ENCODE measurements around the gene IFIT1B. TPM values are rescaled to one million over a fixed set of nuclear protein-coding genes. Genes with fewer than 3 reads are reported as not detected.

IFIT1B gene
- total RNA-seq, 1 experiment from 2014 or later = not detected

DNA sequence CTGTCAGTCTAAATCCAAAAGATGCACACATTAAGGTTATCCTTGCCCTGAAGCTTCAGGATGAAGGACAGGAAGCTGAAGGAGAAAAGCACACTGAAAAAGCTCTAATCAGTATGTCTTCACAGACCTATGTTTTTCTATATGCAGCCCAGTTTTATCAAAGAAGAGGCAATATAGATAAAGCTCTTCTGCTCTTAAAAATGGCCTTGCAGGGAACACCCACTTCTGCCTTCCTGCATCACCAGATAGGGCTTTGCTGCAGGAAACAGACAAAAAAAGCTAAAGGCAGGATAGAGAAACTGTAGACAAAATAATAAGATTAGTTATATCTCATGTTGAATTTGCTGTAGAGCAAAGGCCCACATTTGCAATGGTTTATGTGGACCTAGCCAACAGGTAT, 14.9 kb upstream of the IFIT1B start:
- no TSS peak for BruUV-seq (replicated peaks)
- Histone ChIP-seq H3K27ac (ENCODE audit: low read depth, low read length, poor library complexity, severe bottlenecking) (no peak overlapping the region), H3K9me3 (ENCODE audit: low read depth, low read length, poor library complexity, severe bottlenecking) (no peaks in the 10 kb centered on the region), H3K4me3 (ENCODE audit: low read depth, low read length, poor library complexity, severe bottlenecking) (no peak overlapping the region), H3K27me3 (replicated peaks; ENCODE audit: insufficient read depth, low read depth, low read length, poor library complexity) (no peaks in the 10 kb centered on the region), H3K4me1 (ENCODE audit: insufficient read depth, low read length, poor library complexity, severe bottlenecking) (peaks cover 1% of the 10 kb centered on the region), H3K36me3 (ENCODE audit: insufficient read depth, low read length, poor library complexity, severe bottlenecking) (no peaks in the 10 kb centered on the region)
- POLR2A ChIA-PET (ENCODE audit: low non-redundant PET) = no interaction called here
- intact Hi-C loops (cut with micrococcal nuclease; ENCODE audit: unreplicated experiment) = no loop called here
- CTCF ChIA-PET = no interaction called here
- TF ChIP-seq, protein P1, sequence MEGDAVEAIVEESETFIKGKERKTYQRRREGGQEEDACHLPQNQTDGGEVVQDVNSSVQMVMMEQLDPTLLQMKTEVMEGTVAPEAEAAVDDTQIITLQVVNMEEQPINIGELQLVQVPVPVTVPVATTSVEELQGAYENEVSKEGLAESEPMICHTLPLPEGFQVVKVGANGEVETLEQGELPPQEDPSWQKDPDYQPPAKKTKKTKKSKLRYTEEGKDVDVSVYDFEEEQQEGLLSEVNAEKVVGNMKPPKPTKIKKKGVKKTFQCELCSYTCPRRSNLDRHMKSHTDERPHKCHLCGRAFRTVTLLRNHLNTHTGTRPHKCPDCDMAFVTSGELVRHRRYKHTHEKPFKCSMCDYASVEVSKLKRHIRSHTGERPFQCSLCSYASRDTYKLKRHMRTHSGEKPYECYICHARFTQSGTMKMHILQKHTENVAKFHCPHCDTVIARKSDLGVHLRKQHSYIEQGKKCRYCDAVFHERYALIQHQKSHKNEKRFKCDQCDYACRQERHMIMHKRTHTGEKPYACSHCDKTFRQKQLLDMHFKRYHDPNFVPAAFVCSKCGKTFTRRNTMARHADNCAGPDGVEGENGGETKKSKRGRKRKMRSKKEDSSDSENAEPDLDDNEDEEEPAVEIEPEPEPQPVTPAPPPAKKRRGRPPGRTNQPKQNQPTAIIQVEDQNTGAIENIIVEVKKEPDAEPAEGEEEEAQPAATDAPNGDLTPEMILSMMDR (conservative IDR thresholded peaks at IDR 0.05; ENCODE audit: low read depth, low read length) = no peak
- TF ChIP-seq EZH2 (IDR thresholded peaks at IDR 0.05; ENCODE audit: borderline replicate concordance, low read depth, low read length, poor library complexity, severe bottlenecking) = no peak
- no peak for DNase-seq (ENCODE audit: low spot score)

DNA sequence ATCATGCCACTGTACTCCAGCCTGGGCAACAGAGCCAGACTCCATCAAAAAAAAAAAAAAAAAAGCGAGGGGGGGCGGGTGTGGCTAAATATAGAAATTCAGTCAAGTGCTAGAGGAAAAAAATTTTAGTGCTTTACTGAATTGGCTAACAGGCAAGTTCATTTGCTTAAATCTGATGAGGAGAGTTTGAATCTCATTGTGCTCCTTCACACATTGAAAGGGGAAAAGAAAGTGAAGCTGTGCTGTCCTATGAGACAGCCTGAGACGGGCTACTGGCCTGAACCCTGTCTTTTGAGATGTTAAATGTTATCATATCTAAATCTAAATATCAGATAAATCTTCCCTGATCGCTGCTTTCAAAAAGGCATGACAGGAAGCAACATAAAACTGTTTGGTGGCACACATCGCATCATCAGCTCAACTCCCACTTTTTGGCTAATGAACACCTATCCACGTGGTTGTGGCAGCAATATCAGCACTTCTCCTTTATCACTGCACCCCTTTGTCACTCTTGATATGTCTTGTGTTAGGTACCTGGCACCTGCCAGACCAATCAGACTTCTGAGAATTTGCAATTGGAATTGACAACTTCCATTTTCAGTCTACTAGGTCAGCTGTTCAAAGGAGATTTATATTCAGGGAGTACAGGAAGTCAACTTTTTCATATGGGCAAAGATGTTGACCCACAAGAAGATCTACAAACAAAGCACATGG, 14.0 kb upstream of the IFIT1B start:
- no peaks in the 10 kb centered on the region for H3K36me3 ChIP-seq (ENCODE audit: insufficient read depth, low read length, poor library complexity, severe bottlenecking)
- H3K4me1 ChIP-seq (ENCODE audit: insufficient read depth, low read length, poor library complexity, severe bottlenecking) = peaks cover 6% of the 10 kb centered on the region
- no peak overlapping the region for H3K4me3 ChIP-seq (ENCODE audit: low read depth, low read length, poor library complexity, severe bottlenecking)
- H3K9me3 ChIP-seq (ENCODE audit: low read depth, low read length, poor library complexity, severe bottlenecking) = no peaks in the 10 kb centered on the region
- TF ChIP-seq EZH2 (IDR thresholded peaks at IDR 0.05; ENCODE audit: borderline replicate concordance, low read depth, low read length, poor library complexity, severe bottlenecking) = no peak
- TF ChIP-seq, protein P1 (conservative IDR thresholded peaks at IDR 0.05; ENCODE audit: low read depth, low read length) = no peak
- no peak overlapping the region for H3K27ac ChIP-seq (ENCODE audit: low read depth, low read length, poor library complexity, severe bottlenecking)
- CTCF ChIA-PET = no interaction called here
- no peaks in the 10 kb centered on the region for H3K27me3 ChIP-seq (replicated peaks; ENCODE audit: insufficient read depth, low read depth, low read length, poor library complexity)
- POLR2A ChIA-PET (ENCODE audit: low non-redundant PET) = no interaction called here
- no TSS peak for BruUV-seq (replicated peaks)
- no peak for DNase-seq (ENCODE audit: low spot score)
- intact Hi-C loops (cut with micrococcal nuclease; ENCODE audit: unreplicated experiment) = no loop called here

DNA sequence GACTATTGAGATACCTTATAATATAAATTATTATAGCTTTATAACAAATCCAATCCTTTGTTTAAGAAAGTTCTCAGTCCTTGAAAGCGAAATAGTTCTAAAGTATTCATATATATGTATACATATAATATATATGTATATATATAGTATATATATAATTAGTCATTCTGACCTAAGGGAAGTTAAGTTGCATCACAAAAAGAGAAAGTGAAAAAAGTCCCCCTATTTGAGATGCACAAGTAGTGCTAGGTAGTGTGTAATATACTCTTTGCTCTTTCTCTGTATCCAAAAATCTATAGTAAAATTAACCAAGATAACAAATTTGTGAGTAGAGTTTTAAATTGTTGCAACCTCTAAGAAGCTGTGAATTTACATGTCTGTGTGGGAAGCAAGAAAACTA, 13.3 kb upstream of the IFIT1B start:
- no peak overlapping the region for H3K4me3 ChIP-seq (ENCODE audit: low read depth, low read length, poor library complexity, severe bottlenecking)
- DNase-seq (ENCODE audit: low spot score) = no peak
- intact Hi-C loops (cut with micrococcal nuclease; ENCODE audit: unreplicated experiment) = no loop called here
- ChIA-PET POLR2A (ENCODE audit: low non-redundant PET) (no interaction called here), CTCF (no interaction called here)
- H3K27ac ChIP-seq (ENCODE audit: low read depth, low read length, poor library complexity, severe bottlenecking) = no peak overlapping the region
- BruUV-seq (replicated peaks) = no TSS peak
- no peaks in the 10 kb centered on the region for H3K27me3 ChIP-seq (replicated peaks; ENCODE audit: insufficient read depth, low read depth, low read length, poor library complexity)
- no peaks in the 10 kb centered on the region for H3K9me3 ChIP-seq (ENCODE audit: low read depth, low read length, poor library complexity, severe bottlenecking)
- no peak for TF ChIP-seq EZH2 (IDR thresholded peaks at IDR 0.05; ENCODE audit: borderline replicate concordance, low read depth, low read length, poor library complexity, severe bottlenecking)
- TF ChIP-seq, protein P1 (conservative IDR thresholded peaks at IDR 0.05; ENCODE audit: low read depth, low read length) = no peak
- H3K4me1 ChIP-seq (ENCODE audit: insufficient read depth, low read length, poor library complexity, severe bottlenecking) = peaks cover 10% of the 10 kb centered on the region
- H3K36me3 ChIP-seq (ENCODE audit: insufficient read depth, low read length, poor library complexity, severe bottlenecking) = no peaks in the 10 kb centered on the region

Data from A673 (cell line).